Transverse colon (tissue), 4 donors: ENCODE data around the gene RARA.

ENCODE experiments used
- CTCF ChIP-seq, 5 experiments: fragments of 200-600 bp in 3 of 5; fragments of 450-650 bp in 2 of 5; sonication (generic) in 3 of 5; IDR thresholded peaks; 1 replicate in 2 of 5; 2 replicates in 3 of 5; pipeline ENCODE4 v1.5.1; 2016 to 2017; ENCODE audit warnings: antibody characterized with exemption in 5 of 5, inconsistent platforms in 3 of 5, mild to moderate bottlenecking in 2 of 5, moderate library complexity in 1 of 5
- EP300 ChIP-seq: sonication (generic); formaldehyde crosslinking; IDR thresholded peaks from one replicate; pipeline ENCODE4 v1.6.1; 2017; ENCODE audit warnings: antibody characterized with exemption, low read depth
- POLR2AphosphoS5 ChIP-seq, 3 donors: sonication (generic); formaldehyde crosslinking; IDR thresholded peaks; one replicate each; pipeline ENCODE4 v1.6.1; 2016; ENCODE audit warnings: antibody characterized with exemption in 3 of 3

- TF ChIP-seq EP300 (no peak), POLR2AphosphoS5 (IDR thresholded peaks at IDR 0.05) (no peak), CTCF (IDR thresholded peaks at IDR 0.05) (no peak)
These were observed 30.6 kb upstream of the RARA start for GRCh38 chr17:40278414-40278813.
